SIG-M5 treated with dmso at 0.1 percent for 504 hours (cell line): Measurements from ENCODE around the gene TFR2.
A peak's percentile ranks its signal among the peaks of the same experiment; 100 is the strongest.

Source experiments
- DNase-seq: peaks from one replicate; lab custom pipeline; 2025; ENCODE audit not compliant: unreplicated experiment; lab: John Stamatoyannopoulos, UW

The TFR2 gene

GRCh38 chr7:100588438-100588837 is 52.9 kb downstream of the TFR2 start:
- DNase-seq = peak; percentile 20

GRCh38 chr7:100586266-100587025 is 54.9 kb downstream of the TFR2 start, which contains the start of gene FBXO24:
Gene FBXO24 (plus strand): TSS chr7:100586328. CDS start chr7:100586626, 298 bp downstream.
- peak; percentile 99 for DNase-seq

- no peak for DNase-seq
Measured at GRCh38 chr7:100585511-100586265, 55.7 kb downstream of the TFR2 start, which contains the start of gene LRCH4. Gene LRCH4 (minus strand): TSS chr7:100586129. CDS start chr7:100586100, 29 bp downstream.

GRCh38 chr7:100584683-100585510 is 56.5 kb downstream of the TFR2 start:
- DNase-seq = no peak

- DNase-seq = peak; percentile 46
Measured at GRCh38 chr7:100584054-100584682, 57.2 kb downstream of the TFR2 start.

GRCh38 chr7:100583132-100584053 is 58.0 kb downstream of the TFR2 start:
- DNase-seq = peak; percentile 95

GRCh38 chr7:100582650-100583049 is 58.7 kb downstream of the TFR2 start:
- DNase-seq = no peak

GRCh38 chr7:100582041-100582579 is 59.2 kb downstream of the TFR2 start:
- DNase-seq = peak; percentile 40

- DNase-seq = no peak
Measured at GRCh38 chr7:100580466-100581283, 60.7 kb downstream of the TFR2 start.

- no peak for DNase-seq
Measured at GRCh38 chr7:100578246-100579183, 62.8 kb downstream of the TFR2 start.

- no peak for DNase-seq
Measured at GRCh38 chr7:100577507-100577906, 63.8 kb downstream of the TFR2 start.

- DNase-seq = no peak
Measured at GRCh38 chr7:100577103-100577502, 64.2 kb downstream of the TFR2 start.

GRCh38 chr7:100576384-100576993 is 64.9 kb downstream of the TFR2 start:
- DNase-seq = no peak

- no peak for DNase-seq
Measured at GRCh38 chr7:100575746-100576383, 65.5 kb downstream of the TFR2 start.

GRCh38 chr7:100575206-100575631 is 66.1 kb downstream of the TFR2 start:
- DNase-seq = no peak

GRCh38 chr7:100574362-100575205 is 66.8 kb downstream of the TFR2 start:
- no peak for DNase-seq
